Measurements from ENCODE around the gene CTBS. TPM values are rescaled to one million over a fixed set of nuclear protein-coding genes. Genes with fewer than 3 reads are reported as not detected.
A peak's percentile ranks its signal among the peaks of the same experiment; 100 is the strongest.

The CTBS gene
- total and polyA plus RNA-seq, 2 of the 8 experiments (the other 6 are each of a cell fraction or from before 2014, with no cell fraction given): 3.3 to 4.1 TPM

DNA sequence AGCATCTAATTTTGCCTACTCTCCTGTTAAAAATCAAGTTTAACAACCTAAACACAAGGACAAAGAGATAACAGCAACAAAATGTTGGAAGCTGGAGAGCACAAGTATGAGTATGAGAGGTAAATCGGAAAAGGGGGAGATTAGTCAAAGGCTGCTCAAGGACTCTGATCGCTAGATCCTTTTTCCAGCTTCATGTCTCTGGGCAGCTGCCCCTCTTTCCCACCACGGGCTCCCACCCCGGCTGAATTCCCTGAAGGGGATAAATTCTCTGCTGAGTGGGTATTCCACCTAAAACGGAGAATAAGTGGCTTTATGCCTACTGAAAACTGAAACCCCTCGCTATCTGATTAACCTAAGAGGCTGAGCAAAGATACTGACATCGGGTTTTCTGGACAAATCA lies 696 bp upstream of the CTBS start:
- Histone ChIP-seq H3K27ac (ENCODE audit: low read depth, low read length) (no peak overlapping the region), H3K79me2 (ENCODE audit: control insufficient read depth in 1 of 2, insufficient read depth in 2 of 2, low read length in 2 of 2) (no peaks in the 10 kb centered on the region), H2BK15ac (ENCODE audit: low read length) (no peak overlapping the region), H3K36me3 (ENCODE audit: control insufficient read depth in 2 of 4, insufficient read depth in 4 of 4, low read length in 3 of 4) (no peaks in the 10 kb centered on the region), H3K18ac (ENCODE audit: extremely low read depth, low read length) (no peak overlapping the region), H3K23ac (ENCODE audit: insufficient read length) (no peak overlapping the region), H4K8ac (ENCODE audit: extremely low read depth, insufficient read depth, low read length) (no peak overlapping the region), H2BK5ac (ENCODE audit: low read depth, low read length) (no peak overlapping the region), H4K5ac (ENCODE audit: insufficient read length, low read depth, low read length) (no peak overlapping the region), H3K56ac (replicated peaks; ENCODE audit: insufficient read length, low read depth, low read length) (no peak overlapping the region), H3K79me1 (ENCODE audit: low read depth, low read length) (no peaks in the 10 kb centered on the region), H3K9me3 (ENCODE audit: insufficient read depth in 2 of 2, low read depth in 1 of 2, low read length in 1 of 2) (no peaks in the 10 kb centered on the region; a peak in 1 of 4 replicates), H3K27me3 (replicated peaks in 1 of 4; ENCODE audit: control insufficient read depth in 3 of 4, extremely low read depth in 1 of 4, insufficient read depth in 3 of 4, low read length in 3 of 4) (no peaks in the 10 kb centered on the region; a peak in 1 of 7 replicates), H2AFZ (ENCODE audit: low read length) (no peak overlapping the region; the same call in 1 of the 2 replicates), H3K9ac (replicated peaks in 1 of 4; ENCODE audit: extremely low read depth in 1 of 4, low read depth in 3 of 4, low read length in 3 of 4) (no peak overlapping the region), H3K4me2 (ENCODE audit: insufficient read depth in 1 of 2, low read depth in 2 of 2, low read length in 2 of 2) (peak overlapping the region; percentile 87 to 95), H3K4me3 (ENCODE audit: extremely low read depth in 1 of 4, insufficient read depth in 2 of 4, low read depth in 3 of 4, low read length in 4 of 4) (peak overlapping the region; percentile 49 to 73 (median 62); a peak in 7 of 8 replicates), H3K14ac (ENCODE audit: insufficient read length) (no peak overlapping the region), H2BK120ac (replicated peaks; ENCODE audit: low read depth, low read length) (no peak overlapping the region), H2BK20ac (ENCODE audit: low read length) (no peak overlapping the region), H4K20me1 (replicated peaks in 1 of 2; ENCODE audit: control insufficient read depth in 1 of 2, insufficient read depth in 2 of 2, low read length in 2 of 2) (no peaks in the 10 kb centered on the region), H2AK5ac (ENCODE audit: low read depth, low read length) (no peak overlapping the region), H3K4ac (replicated peaks; ENCODE audit: insufficient read length, low read depth, low read length) (no peak overlapping the region), H3K23me2 (ENCODE audit: low read depth, low read length) (peaks cover 7% of the 10 kb centered on the region; the same call in 1 of the 2 replicates), H4K91ac (replicated peaks; ENCODE audit: insufficient read length, low read length) (no peak overlapping the region), H2BK12ac (ENCODE audit: low read depth, low read length) (no peak overlapping the region), H3K4me1 (replicated peaks in 1 of 4; ENCODE audit: control insufficient read depth in 3 of 4, insufficient read depth in 4 of 4, low read length in 3 of 4) (peaks cover 5 to 13% (median 8%) of the 10 kb centered on the region in 4 experiments)
- TF ChIP-seq GTF2F1 (IDR thresholded peaks at IDR 0.05; ENCODE audit: borderline replicate concordance, low read depth, low read length) (no peak), EZH2 (IDR thresholded peaks at IDR 0.05; ENCODE audit: low read depth, low read length, severe bottlenecking) (no peak), HDAC6 (IDR thresholded peaks at IDR 0.05; ENCODE audit: low read depth, low read length) (no peak), KDM1A (IDR thresholded peaks at IDR 0.05; ENCODE audit: borderline replicate concordance, low read length) (no peak), YY1 (IDR thresholded peaks at IDR 0.05; ENCODE audit: low read depth, low read length) (no peak), SRF (IDR thresholded peaks at IDR 0.05; ENCODE audit: low read depth, low read length) (no peak)
- TF ChIP-seq, protein P1, sequence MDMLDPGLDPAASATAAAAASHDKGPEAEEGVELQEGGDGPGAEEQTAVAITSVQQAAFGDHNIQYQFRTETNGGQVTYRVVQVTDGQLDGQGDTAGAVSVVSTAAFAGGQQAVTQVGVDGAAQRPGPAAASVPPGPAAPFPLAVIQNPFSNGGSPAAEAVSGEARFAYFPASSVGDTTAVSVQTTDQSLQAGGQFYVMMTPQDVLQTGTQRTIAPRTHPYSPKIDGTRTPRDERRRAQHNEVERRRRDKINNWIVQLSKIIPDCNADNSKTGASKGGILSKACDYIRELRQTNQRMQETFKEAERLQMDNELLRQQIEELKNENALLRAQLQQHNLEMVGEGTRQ (IDR thresholded peaks at IDR 0.05; ENCODE audit: low read length): no peak
- WGBS, 2 experiments (ENCODE audit: extremely low coverage in 1 of 2, insufficient coverage in 1 of 2, insufficient read length in 1 of 2, insufficient replicate concordance in 2 of 2, low coverage in 1 of 2, low lambda C conversion rate in 2 of 2, missing lambda C conversion rate in 1 of 2): 85% methylated on average over 7 of the region's 7 CpGs; no CpG with 5 or more reads in 1 of the 2 experiments
- POLR2A ChIA-PET (ENCODE audit: partially characterized antibody): interaction anchor here (1.2 to 1.9 kb wide), 2 partner anchors 8 to 69 kb away, joined by 3 to 8 read pairs; partner anchors contain the start of genes GNG5 and SPATA1
- no peak for FAIRE-seq
- DNase-seq (ENCODE audit: low read depth in 1 of 2, low spot score in 2 of 2): no peak
- CTCF ChIA-PET (ENCODE audit: partially characterized antibody): interaction anchor here (0.6 to 2.0 kb wide), 4 partner anchors 29 to 277 kb away, joined by 3 to 4 read pairs (median 4); no protein-coding TSS in a partner anchor

Data from H1 (cell line).